Effector CD8-positive, alpha-beta T cell (primary cell): ENCODE results near the gene PMPCA.

Source experiments
- DNase-seq: peaks from one replicate; lab custom pipeline; 2025; lab: John Stamatoyannopoulos, UW

PMPCA gene

DNA sequence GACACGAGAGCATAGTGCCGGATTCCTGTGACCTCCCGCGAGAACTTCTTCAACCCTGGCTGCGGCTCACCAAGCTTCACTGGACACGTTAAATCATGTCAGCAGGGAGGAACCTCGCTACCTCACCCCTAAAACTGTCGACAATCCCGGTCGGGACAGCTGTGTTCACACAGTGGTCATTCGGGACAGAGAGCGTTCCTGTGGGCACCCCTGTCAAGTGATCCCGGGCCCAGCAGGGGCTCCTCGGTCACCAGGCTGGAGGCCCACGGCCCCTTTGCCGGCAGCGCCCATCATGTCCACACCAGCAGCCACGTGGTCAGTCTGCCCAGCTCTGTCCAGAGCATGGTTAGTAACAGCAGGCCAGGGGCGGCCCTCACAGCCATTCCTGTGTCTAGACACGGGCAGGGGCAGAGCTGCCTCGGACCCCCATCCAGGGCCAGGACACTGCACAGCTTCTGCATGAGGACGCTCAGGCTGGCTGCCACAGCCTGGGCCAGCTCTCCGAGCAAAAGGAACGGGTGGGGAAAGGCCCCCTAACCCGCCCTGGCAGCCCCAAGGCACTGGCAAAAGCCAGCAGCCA lies 25.7 kb downstream of the PMPCA start:
- no peak for DNase-seq

DNA sequence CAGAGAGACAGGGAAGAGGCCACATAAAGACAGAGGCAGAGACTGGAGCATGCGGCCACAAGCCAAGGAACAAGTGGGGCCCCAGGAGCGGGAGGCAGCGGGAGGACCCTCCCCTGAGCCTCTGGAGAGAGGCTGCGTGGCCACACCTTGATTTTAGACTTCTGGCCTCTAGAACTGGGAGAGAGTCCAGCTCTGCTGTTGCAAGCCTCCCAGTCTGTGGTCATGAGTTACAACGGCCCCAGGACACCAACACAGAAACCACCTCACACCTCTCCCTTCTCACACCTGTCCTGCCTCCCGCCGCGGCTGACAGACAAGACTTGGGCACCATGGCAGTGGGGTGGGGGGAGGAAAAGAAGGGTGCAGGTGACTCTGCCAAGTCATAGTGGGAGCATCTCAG lies 27.0 kb downstream of the PMPCA start:
- DNase-seq = no peak

DNA sequence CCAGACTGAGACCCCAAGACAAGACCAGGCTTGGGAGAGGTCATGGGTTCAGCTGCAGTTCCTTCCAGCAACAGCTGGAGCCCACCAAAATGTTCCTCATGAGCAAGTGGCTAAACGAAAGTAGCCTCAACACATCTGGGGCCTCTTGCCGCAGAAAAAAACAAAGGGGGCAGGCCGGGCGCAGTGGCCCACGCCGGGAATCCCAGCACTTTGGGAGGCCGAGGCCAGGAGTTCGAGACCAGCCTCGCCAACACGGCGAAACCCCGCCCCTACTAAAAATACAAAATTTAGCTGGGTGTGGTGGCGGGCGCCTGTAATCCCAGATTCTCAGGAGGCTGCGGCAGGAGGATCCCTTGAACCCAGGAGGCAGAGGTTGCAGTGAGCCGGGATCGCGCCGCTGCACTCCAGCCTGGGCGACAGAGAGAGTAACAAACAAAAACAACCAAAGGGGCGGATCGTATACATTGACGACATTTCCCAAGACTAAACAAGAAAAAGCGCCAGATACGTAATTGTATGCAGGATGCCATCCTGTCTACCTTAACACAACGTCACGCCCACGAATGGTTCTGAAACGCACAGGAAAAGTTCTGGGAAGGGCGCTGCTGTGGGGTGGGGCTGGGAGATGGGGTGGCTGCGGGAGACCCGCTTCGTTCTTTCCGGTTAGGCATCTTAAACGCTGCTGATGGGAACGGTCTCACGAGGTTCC lies 27.5 kb downstream of the PMPCA start:
- DNase-seq = no peak

DNA sequence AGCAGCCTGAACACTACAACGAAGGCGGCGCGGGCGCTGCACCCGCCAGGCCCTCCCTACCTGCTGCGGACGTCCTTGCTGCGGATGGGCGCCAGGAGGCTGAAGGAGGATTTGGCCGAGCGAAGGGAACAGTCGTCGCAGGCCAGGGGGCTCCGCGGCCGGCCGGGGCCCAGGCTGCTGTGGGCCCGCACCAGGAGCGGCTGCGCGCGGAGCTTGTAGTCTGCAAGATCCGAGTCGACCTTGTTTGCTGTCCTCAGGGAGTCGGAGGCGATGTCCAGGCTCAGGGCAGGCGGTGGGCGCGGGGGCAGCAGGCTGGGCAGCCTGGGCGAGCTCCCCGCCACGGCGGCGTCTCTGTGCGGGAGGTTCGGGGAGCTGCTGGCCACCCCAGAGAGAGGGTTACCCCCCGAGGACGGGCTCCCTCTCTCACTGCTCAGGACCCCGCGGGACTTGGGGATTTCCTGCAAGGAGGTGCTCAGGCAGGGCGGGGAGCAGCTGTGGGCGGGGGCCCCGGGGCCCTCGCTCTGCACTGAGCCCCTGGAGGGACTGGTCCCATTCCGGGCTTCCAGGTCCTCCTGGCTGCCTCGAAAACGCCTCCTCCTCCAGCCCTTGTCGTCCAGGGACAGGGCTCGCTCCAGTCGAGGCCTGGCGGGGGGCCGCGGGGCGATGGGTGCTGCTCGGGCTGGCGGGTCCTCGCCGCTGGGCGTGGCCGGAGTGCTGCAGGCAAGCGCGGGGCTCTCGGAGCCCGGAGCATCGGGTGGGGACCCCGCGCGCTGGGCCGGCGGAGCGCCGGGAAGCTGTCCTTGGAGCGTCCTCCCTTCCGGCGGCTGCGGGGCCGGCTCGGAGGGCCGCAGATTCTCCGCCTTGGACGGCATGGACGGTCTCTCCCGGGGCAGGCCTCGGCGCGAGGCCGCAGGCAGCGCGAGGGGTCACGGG lies 28.4 kb downstream of the PMPCA start:
- DNase-seq = peak; percentile 44

DNA sequence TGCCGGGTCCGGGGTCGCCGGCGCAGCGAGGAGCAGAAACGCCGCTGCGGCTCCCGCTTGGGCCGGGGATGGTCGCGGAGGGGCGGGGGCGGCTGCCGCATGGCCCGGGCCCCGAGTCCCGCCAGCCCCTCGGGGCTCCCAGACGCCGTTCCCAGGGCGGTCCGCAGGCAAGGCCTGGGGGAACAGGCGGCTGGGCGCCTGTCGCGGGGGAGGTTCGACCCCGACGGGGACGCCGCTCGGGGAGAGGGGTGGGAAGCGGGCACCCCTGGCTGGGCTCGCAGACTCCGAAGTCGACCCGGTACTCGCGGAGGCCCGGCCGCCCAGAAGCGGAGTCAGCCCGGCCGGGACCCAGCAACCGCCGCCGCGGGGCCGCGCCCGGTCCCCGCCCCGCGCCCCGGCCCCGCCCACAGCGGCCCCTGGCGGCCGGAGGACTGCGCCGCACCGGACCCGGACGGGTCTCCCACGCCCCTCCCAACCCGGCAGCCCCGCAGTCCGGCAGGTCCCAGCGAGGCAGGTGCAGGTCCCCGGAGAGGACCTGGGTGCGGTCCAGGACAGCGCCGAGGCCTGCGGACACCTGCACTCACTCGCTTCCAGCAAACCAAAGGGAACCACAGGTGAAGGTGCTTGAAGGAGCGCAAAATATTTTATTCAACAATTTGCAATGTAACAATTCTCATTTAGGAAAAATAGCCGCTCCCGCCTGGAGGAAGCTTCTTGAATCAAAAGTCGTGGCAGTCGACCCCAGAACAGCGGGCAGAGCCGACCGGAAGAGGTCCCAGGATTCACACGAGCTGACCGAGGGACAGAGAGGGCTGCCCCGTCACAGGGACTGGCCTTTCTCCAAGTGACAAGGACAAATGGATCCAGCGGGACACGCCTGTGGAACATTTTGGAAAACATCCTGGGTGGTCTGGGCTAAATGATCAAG lies 29.3 kb downstream of the PMPCA start, which contains the start of gene INPP5E:
TSS of gene INPP5E (minus strand) at position 365 of the 928 bp plus-strand sequence. CDS start 426 bp downstream, outside the sequence.
- DNase-seq = peak; percentile 77

DNA sequence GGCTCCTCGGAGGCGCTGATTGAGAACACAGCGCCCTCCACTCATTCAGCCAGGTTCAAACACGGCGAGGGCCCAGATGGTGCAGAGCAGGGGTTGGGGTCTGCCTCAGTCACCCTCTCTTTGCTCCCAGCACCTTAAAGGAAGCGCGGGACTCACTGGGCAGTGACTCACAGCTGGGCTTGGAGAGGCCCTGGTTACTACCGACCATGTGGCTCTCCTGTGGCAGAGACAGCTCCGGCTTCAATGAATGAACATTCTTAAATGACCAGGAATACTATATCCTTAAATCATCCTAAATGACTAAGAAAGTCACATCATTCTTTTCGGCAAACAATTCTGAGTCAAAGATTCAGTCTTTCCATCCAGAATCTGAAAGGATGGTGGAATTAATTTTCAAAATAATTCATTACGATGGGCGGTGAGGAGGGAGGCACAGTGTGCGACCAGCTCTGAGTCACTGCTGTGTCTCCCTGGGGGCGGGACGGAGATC lies 30.8 kb downstream of the PMPCA start:
- no peak for DNase-seq

DNA sequence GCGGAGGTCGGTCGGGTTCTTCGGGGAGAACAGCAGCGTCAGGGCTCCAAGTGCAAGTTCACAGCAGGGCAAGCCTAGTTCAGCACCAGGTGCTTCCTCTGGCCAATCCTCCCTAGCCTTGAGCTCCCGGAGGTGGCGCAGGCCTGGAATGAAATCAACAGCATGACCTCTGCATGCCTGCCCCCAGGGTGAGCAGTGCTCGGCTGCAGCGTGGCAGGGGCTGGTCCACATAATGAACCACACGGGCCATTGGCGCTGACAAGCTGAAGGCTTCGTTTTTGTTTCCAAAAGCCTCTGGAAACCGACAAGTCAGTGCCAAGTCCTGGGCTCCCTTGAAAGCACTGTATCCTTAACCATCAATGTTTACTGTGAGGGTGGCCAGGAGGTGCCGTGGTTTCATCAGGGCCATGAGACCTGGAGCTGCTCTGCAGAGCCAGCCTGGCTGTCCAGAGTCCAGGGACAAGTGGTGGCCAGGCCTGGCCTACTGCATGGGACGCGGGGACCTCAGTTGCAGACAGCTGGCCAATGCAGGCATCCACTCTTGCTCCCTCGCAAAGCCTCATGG lies 31.3 kb downstream of the PMPCA start:
- DNase-seq = no peak

GRCh38 chr9:136442265-136442664 lies 31.8 kb downstream of the PMPCA start:
- no peak for DNase-seq

- no peak for DNase-seq
Measured at GRCh38 chr9:136443087-136443486, 32.6 kb downstream of the PMPCA start.

GRCh38 chr9:136443687-136444086 lies 33.2 kb downstream of the PMPCA start:
- DNase-seq = no peak

GRCh38 chr9:136444102-136444501 lies 33.6 kb downstream of the PMPCA start:
- no peak for DNase-seq

GRCh38 chr9:136445799-136446198 lies 35.3 kb downstream of the PMPCA start:
- no peak for DNase-seq

- no peak for DNase-seq
Measured at GRCh38 chr9:136447173-136447778, 36.8 kb downstream of the PMPCA start.

GRCh38 chr9:136448655-136449054 lies 38.2 kb downstream of the PMPCA start:
- no peak for DNase-seq

DNA sequence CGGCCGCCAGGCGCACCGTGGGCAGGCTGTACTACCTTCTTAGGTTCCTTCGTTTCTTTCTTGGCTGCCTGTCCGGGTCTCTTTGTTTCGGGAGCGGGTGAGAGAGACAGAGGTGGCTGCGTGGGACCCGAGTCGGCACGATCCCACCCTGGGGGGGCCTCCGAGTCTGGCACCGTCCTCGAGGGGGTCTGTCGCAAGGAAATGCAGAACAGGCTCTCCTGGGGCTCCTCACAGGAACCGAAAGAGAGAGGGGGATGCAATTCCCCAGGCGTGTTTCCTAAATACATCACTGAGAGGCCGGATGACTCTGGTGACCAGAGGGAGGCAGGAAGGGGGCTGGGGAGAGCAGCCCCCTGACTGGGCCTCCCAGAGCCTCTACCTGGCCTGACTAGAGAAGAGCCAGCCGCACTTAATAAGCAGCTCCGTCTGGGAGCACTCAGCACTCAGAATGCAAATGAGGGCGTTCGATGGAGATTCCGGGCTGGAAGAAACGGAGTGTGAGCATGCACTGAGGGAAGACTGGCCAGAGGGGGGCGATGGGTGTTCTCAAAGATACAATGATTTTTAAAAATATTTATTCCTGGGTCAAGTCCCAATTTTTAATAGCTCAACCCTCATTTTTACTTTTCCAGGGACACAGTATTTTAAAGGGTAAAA lies 40.9 kb downstream of the PMPCA start:
- no peak for DNase-seq

GRCh38 chr9:136453326-136453725 lies 42.9 kb downstream of the PMPCA start:
- no peak for DNase-seq

DNA sequence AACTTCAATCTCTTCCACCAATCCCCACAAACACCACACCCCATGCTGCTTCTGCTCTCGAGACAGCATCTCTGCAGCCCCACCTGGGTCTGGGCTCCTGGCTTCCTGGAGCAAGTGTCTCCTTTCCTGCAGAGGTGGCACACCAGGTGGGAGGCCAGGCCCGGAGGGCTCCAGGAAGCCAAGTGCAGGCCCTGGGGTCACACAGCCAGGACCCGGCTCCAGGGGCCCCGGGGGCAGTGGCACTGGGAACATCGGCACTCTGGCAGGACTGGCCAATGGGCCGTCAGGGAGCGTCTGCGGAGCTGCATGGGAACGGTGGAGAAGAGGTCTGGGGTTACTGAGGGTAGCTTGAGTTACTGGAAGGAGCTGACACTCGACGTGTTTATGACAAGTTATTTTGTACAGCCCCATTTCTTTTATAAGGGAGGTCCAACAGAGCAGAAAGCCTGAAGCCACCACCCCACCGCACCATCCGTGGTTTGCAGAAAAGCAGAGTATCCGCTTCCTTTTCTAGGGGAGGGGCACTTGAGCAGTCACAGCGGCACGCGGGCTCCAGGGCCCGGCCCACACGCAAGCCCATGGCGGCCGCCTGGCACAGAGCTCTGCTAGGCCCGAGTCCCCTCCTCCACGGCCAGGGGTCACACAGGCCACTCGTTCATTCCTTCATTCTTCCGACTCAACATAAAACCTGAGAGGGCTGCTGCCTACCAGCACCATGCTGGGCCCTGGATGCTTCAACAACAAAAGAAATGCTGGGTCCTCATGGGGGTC lies 43.8 kb downstream of the PMPCA start:
- no peak for DNase-seq

- no peak for DNase-seq
Measured at GRCh38 chr9:136455043-136456002, 44.9 kb downstream of the PMPCA start.
